ENCODE data around the gene TIGAR.

Gene TIGAR

GRCh38 chr12:4386801-4387200 lies 65.8 kb downstream of the TIGAR start:
- no peak for DNase-seq

DNA sequence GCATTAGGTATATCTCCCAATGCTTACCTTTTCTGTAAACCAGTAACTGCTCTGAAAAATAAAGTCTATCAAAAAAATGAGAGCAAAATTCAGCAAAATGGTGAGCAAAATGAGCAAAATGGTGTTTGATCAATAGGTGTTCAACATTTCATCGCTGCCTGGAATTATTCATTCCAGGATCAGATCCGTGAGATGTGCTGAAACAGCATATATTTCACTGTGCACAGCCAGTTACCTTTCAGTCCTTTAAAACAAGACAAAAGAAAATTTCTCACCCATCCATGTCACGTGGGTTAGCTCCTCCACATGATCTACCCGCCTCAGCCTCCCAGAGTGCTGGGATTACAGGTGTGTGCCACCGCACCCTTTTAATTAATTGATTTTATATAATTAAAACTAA lies 66.6 kb downstream of the TIGAR start:
- DNase-seq: no peak

DNA sequence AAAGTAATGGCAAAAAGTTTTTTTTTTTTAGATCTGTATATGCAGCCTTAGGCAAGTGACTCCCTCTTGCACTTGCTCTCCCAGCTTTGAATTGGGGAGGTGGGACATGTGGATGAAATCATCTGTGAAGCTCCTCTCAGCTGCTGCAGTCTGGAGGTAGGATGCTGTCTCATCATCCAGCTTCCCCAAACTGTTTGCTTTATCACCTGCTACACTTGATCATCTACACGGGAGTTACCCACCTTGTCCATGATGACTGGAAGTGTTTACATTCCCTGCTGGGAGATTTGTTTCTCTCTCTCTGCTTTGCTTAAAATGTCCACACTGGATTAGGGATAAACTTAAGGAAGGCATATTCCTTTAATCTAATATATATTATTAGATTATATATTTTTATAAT lies 67.0 kb downstream of the TIGAR start:
- no peak for DNase-seq

- DNase-seq: no peak
These were observed 67.6 kb downstream of the TIGAR start for GRCh38 chr12:4388662-4389061.

GRCh38 chr12:4392223-4392742 lies 71.3 kb downstream of the TIGAR start:
- DNase-seq: no peak

GRCh38 chr12:4393211-4393610 lies 72.2 kb downstream of the TIGAR start:
- no peak for DNase-seq

DNA sequence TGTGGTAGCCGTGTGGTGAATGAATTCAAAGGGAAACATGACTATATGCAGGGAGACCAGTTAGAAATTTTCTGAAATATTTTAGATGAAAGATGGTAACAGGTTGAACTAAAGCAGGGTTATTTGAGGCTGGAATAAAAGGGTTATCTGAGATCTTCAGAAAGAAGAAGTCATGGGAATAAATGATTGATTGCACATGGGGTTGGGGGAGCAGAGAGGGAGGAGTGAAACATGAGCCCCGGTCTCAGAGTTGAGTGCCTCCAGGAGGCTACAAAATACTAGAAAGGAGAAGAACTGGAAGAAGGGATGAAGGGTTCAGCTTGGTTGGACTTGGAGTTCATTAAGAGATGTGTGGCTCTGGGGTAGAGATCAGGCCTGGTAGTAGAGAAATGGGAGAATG lies 74.8 kb downstream of the TIGAR start:
- no peak for DNase-seq

DNA sequence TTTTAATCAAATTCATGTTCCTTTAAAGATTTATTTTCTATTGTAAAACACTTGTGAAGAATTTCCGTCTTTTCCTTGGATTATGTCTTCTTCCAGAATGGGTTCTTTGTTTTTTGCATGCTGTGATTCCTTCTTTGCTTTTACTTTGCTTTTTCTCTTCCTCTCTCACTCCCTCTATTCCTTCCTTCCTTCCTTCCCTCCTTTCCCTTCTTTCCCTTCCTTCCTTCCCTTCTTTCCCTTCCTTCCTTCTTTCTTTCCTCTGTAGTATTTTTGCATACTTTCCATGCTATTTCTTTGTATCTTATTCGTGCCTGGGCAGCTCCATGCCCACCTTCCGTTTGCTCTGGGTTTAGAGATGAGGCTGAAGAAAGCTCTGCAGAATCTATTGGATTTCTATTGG lies 80.1 kb downstream of the TIGAR start:
- no peak for DNase-seq

DNA sequence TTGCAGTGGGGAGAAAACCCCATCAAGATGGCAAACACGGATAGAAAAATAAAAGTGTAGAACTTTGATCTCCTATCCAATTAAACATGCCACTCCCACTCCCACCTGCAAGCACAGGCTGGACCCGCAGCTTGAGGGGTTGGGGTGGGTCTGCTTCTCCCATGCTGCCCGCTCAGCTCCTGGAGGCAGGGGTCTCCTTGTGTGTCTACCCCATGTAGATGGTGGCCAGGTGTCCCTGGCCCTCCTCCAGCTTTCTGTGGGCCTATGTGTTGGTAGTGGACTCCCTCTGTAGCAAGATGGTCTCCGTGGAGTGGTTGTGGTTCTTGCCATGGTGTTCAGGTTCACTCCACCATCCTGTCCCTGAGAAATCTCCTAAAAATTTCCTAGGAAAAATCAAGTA lies 82.0 kb downstream of the TIGAR start:
- DNase-seq: no peak
